GM12878 (cell line): ENCODE results near the gene C10orf90.

Experiments
- CREB1 ChIP-seq: IDR thresholded peaks from 2 replicates; pipeline ENCODE4 v1.6.1; 2012; ENCODE audit warnings: low read depth, mild to moderate bottlenecking, inconsistent platforms
- GABPA ChIP-seq: IDR thresholded peaks from 2 replicates; pipeline ENCODE4 v1.6.1; 2014; ENCODE audit warnings: antibody characterized with exemption, low read depth, mild to moderate bottlenecking, inconsistent platforms
- MXI1 ChIP-seq: fragments of 150-350 bp; IDR thresholded peaks from 2 replicates; pipeline ENCODE4 v1.6.1; 2011; ENCODE audit warnings: low read depth, mild to moderate bottlenecking, inconsistent platforms, low read length, improper control_type of control experiment
- NR2F1 ChIP-seq: fragments of 450-650 bp; conservative IDR thresholded peaks from 2 replicates; pipeline ENCODE4 v1.6.1; 2017; ENCODE audit warnings: mild to moderate bottlenecking
- POLR2A ChIP-seq: IDR thresholded peaks from 2 replicates; pipeline ENCODE4 v1.6.1; 2011; ENCODE audit warnings: low read depth, mild to moderate bottlenecking, low read length
- TF ChIP-seq, protein P1 (sequence below), 3 experiments: IDR thresholded peaks in 2 of 3; conservative IDR thresholded peaks in 1 of 3; 2 replicates each; pipeline ENCODE4 v1.5.1; 2011; ENCODE audit warnings: low read depth in 3 of 3, low read length in 3 of 3, mild to moderate bottlenecking in 3 of 3, control low read depth in 2 of 3, moderate library complexity in 2 of 3, inconsistent platforms in 1 of 3, mixed read lengths in 1 of 3; ENCODE audit not compliant: control insufficient read depth in 2 of 3, insufficient read depth in 1 of 3; ENCODE audit errors: extremely low read depth in 1 of 3
- TF ChIP-seq, protein P2 (sequence below): fragments of 150-350 bp; IDR thresholded peaks from 2 replicates; pipeline ENCODE4 v1.6.1; 2016; ENCODE audit warnings: low read depth, low read length
- TF ChIP-seq, protein P3 (sequence below): fragments of 450-650 bp; IDR thresholded peaks from 2 replicates; pipeline ENCODE4 v1.6.1; 2017; ENCODE audit warnings: mild to moderate bottlenecking
- TF ChIP-seq, protein P4 (sequence below): IDR thresholded peaks from 2 replicates; pipeline ENCODE4 v1.6.1; 2011; ENCODE audit warnings: borderline replicate concordance, low read depth, mild to moderate bottlenecking, moderate library complexity, low read length; ENCODE audit not compliant: insufficient read depth, poor library complexity, severe bottlenecking

DNA sequence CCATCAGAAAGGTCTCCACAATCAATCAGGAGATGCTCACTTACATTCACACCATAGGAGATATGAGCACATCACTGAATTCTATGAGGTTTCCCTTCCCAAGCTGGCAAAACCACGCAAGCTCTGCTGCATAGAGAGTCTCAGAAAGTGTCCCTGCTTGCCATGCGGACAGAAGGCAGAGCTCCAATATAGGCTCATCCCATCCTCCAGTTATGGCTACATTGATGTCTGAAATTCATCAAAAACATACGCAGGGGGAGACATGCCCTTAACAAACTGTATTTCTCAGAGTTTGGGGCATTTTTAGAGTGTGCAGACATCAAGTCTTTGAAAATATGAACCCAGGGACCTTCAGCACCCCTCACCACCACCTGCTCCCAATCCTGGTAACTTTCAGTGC lies 2.9 kb downstream of the C10orf90 start:
- TF ChIP-seq, protein P1, sequence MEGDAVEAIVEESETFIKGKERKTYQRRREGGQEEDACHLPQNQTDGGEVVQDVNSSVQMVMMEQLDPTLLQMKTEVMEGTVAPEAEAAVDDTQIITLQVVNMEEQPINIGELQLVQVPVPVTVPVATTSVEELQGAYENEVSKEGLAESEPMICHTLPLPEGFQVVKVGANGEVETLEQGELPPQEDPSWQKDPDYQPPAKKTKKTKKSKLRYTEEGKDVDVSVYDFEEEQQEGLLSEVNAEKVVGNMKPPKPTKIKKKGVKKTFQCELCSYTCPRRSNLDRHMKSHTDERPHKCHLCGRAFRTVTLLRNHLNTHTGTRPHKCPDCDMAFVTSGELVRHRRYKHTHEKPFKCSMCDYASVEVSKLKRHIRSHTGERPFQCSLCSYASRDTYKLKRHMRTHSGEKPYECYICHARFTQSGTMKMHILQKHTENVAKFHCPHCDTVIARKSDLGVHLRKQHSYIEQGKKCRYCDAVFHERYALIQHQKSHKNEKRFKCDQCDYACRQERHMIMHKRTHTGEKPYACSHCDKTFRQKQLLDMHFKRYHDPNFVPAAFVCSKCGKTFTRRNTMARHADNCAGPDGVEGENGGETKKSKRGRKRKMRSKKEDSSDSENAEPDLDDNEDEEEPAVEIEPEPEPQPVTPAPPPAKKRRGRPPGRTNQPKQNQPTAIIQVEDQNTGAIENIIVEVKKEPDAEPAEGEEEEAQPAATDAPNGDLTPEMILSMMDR (IDR thresholded peaks at IDR 0.05 in 2 of 3, conservative IDR thresholded peaks at IDR 0.05 in 1 of 3; ENCODE audit: control insufficient read depth in 2 of 3, extremely low read depth in 1 of 3, insufficient read depth in 1 of 3, low read depth in 3 of 3, low read length in 3 of 3): no peak
- TF ChIP-seq CREB1 (no peak), NR2F1 (no peak), MXI1 (no peak), GABPA (no peak), POLR2A (no peak)
- TF ChIP-seq, protein P2, sequence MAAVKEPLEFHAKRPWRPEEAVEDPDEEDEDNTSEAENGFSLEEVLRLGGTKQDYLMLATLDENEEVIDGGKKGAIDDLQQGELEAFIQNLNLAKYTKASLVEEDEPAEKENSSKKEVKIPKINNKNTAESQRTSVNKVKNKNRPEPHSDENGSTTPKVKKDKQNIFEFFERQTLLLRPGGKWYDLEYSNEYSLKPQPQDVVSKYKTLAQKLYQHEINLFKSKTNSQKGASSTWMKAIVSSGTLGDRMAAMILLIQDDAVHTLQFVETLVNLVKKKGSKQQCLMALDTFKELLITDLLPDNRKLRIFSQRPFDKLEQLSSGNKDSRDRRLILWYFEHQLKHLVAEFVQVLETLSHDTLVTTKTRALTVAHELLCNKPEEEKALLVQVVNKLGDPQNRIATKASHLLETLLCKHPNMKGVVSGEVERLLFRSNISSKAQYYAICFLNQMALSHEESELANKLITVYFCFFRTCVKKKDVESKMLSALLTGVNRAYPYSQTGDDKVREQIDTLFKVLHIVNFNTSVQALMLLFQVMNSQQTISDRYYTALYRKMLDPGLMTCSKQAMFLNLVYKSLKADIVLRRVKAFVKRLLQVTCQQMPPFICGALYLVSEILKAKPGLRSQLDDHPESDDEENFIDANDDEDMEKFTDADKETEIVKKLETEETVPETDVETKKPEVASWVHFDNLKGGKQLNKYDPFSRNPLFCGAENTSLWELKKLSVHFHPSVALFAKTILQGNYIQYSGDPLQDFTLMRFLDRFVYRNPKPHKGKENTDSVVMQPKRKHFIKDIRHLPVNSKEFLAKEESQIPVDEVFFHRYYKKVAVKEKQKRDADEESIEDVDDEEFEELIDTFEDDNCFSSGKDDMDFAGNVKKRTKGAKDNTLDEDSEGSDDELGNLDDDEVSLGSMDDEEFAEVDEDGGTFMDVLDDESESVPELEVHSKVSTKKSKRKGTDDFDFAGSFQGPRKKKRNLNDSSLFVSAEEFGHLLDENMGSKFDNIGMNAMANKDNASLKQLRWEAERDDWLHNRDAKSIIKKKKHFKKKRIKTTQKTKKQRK: no peak
- TF ChIP-seq, protein P3, sequence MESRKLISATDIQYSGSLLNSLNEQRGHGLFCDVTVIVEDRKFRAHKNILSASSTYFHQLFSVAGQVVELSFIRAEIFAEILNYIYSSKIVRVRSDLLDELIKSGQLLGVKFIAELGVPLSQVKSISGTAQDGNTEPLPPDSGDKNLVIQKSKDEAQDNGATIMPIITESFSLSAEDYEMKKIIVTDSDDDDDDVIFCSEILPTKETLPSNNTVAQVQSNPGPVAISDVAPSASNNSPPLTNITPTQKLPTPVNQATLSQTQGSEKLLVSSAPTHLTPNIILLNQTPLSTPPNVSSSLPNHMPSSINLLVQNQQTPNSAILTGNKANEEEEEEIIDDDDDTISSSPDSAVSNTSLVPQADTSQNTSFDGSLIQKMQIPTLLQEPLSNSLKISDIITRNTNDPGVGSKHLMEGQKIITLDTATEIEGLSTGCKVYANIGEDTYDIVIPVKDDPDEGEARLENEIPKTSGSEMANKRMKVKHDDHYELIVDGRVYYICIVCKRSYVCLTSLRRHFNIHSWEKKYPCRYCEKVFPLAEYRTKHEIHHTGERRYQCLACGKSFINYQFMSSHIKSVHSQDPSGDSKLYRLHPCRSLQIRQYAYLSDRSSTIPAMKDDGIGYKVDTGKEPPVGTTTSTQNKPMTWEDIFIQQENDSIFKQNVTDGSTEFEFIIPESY: no peak
- TF ChIP-seq, protein P4, sequence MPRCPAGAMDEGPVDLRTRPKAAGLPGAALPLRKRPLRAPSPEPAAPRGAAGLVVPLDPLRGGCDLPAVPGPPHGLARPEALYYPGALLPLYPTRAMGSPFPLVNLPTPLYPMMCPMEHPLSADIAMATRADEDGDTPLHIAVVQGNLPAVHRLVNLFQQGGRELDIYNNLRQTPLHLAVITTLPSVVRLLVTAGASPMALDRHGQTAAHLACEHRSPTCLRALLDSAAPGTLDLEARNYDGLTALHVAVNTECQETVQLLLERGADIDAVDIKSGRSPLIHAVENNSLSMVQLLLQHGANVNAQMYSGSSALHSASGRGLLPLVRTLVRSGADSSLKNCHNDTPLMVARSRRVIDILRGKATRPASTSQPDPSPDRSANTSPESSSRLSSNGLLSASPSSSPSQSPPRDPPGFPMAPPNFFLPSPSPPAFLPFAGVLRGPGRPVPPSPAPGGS: no peak
